HepG2 (cell line): ENCODE results near the gene JPT1. TPM values are rescaled to one million over a fixed set of nuclear protein-coding genes. Genes with fewer than 3 reads are reported as not detected.

Source experiments
- ARID5B ChIP-seq: IDR thresholded peaks from 2 replicates; pipeline ENCODE4 v1.4.0; 2020; ENCODE audit warnings: mild to moderate bottlenecking, missing genetic modification reagents
- CC2D1A ChIP-seq: sonication (generic); formaldehyde crosslinking; IDR thresholded peaks from 2 replicates; pipeline ENCODE4 v1.8.1; 2023; ENCODE audit warnings: mild to moderate bottlenecking, missing genetic modification reagents
- DMTF1 ChIP-seq: sonication (generic); formaldehyde crosslinking; IDR thresholded peaks from 2 replicates; pipeline ENCODE4 v1.4.0; 2020; ENCODE audit warnings: mild to moderate bottlenecking, missing genetic modification reagents
- KDM3A ChIP-seq: IDR thresholded peaks from 2 replicates; pipeline ENCODE4 v1.6.1; 2018; ENCODE audit warnings: low read depth, missing compliant biosample characterization
- KLF6 ChIP-seq: IDR thresholded peaks from 2 replicates; pipeline ENCODE4 v1.8.0; 2016; ENCODE audit warnings: missing biosample characterization, missing genetic modification reagents
- MTERF4 ChIP-seq: sonication (generic); formaldehyde crosslinking; IDR thresholded peaks from 2 replicates; pipeline ENCODE4 v1.8.0; 2023; ENCODE audit warnings: mild to moderate bottlenecking, missing genetic modification reagents
- SUZ12 ChIP-seq: fragments of 150-350 bp; IDR thresholded peaks from 2 replicates; pipeline ENCODE4 v1.6.1; 2014; ENCODE audit warnings: low read depth, low read length
- TEAD2 ChIP-seq: sonication (generic); formaldehyde crosslinking; IDR thresholded peaks from 2 replicates; pipeline ENCODE4 v1.9.0; 2021; ENCODE audit warnings: missing genetic modification reagents
- TOPORS ChIP-seq: sonication (generic); formaldehyde crosslinking; IDR thresholded peaks from 2 replicates; pipeline ENCODE4 v1.8.0; 2023; ENCODE audit warnings: mild to moderate bottlenecking, missing genetic modification reagents
- ZBTB1 ChIP-seq: sonication (generic); formaldehyde crosslinking; IDR thresholded peaks from 2 replicates; pipeline ENCODE4 v1.4.0; 2020; ENCODE audit warnings: missing genetic modification reagents, borderline replicate concordance
- ZNF142 ChIP-seq: sonication (generic); formaldehyde crosslinking; IDR thresholded peaks from 2 replicates; pipeline ENCODE4 v1.4.0; 2020; ENCODE audit warnings: missing genetic modification reagents
- ZNF704 ChIP-seq: sonication (generic); formaldehyde crosslinking; IDR thresholded peaks from 2 replicates; pipeline ENCODE4 v1.8.1; 2023; ENCODE audit warnings: mild to moderate bottlenecking, inconsistent platforms, moderate library complexity, missing genetic modification reagents, borderline replicate concordance
- ZNF724P ChIP-seq: sonication (generic); formaldehyde crosslinking; IDR thresholded peaks from 2 replicates; pipeline ENCODE4 v1.8.0; 2022; ENCODE audit warnings: missing genetic modification reagents, borderline replicate concordance
- ZNF780A ChIP-seq: sonication (generic); formaldehyde crosslinking; IDR thresholded peaks from 2 replicates; pipeline ENCODE4 v1.8.0; 2022; ENCODE audit warnings: mild to moderate bottlenecking, missing genetic modification reagents, moderate library complexity
- polyA plus RNA-seq, 8 experiments: library from polyadenylated mRNA; depleted of rRNA in 3 of 8; stranded (reverse) in 7 of 8; unstranded in 1 of 8; fragments of >200 nt; fragmentation: Illumina TruSeq in 4 of 8; extraction: Trizol in 4 of 8; gene quantifications; 2 replicates each; pipeline versions ENCODE4 v1.2.1 to v1.2.3, GENCODE V29; 2011 to 2016; ENCODE audit warnings: low read depth in 4 of 8, missing spikeins in 1 of 8, mixed read lengths in 1 of 8; ENCODE audit not compliant: insufficient read depth in 1 of 8
- total RNA-seq, 5 experiments: library from RNA; depleted of rRNA; stranded (reverse); fragments of >200 nt; fragmentation: Illumina TruSeq; extraction: Trizol; gene quantifications; 2 replicates each; pipeline ENCODE4 v1.2.3, GENCODE V29; 2016; ENCODE audit warnings: low read depth in 1 of 5

Gene JPT1
- total and polyA plus RNA-seq, 2 of the 13 experiments (the other 11 are each of a cell fraction or from before 2014, with no cell fraction given), result 43.3 to 256 TPM

GRCh38 chr17:75131278-75132017 lies 22.9 kb downstream of the JPT1 start, which contains the start of gene NT5C (continued):
- TF ChIP-seq ZNF142 (CRISPR knock-in tag) (peak; percentile 89; the same call in 1 of the 2 replicates), DMTF1 (CRISPR knock-in tag) (no peak), SUZ12 (no peak), ZBTB1 (CRISPR knock-in tag) (no peak), CC2D1A (CRISPR knock-in tag) (no peak), KLF6 (CRISPR knock-in tag) (peak; percentile 91), TOPORS (CRISPR knock-in tag) (no peak; the same call in 1 of the 2 replicates), TEAD2 (CRISPR knock-in tag) (peak; percentile 87; the same call in 1 of the 2 replicates), ARID5B (CRISPR knock-in tag) (peak; percentile 62; the same call in 1 of the 2 replicates), ZNF724P (CRISPR knock-in tag) (peak; percentile 80; the same call in 1 of the 2 replicates), KDM3A (no peak), ZNF780A (no peak), ZNF704 (peak; percentile 87; the same call in 1 of the 2 replicates), MTERF4 (peak; percentile 79)
